Prostate gland (tissue), 2 donors: ENCODE results near the gene ADAMTS2.

ENCODE experiments used
- POLR2A ChIP-seq: fragments of 450-650 bp; IDR thresholded peaks from one replicate; pipeline ENCODE4 v1.6.1; 2016; ENCODE audit warnings: antibody characterized with exemption, mild to moderate bottlenecking
- POLR2AphosphoS5 ChIP-seq: sonication (generic); formaldehyde crosslinking; IDR thresholded peaks from one replicate; pipeline ENCODE4 v1.6.1; 2017; ENCODE audit warnings: antibody characterized with exemption
- TF ChIP-seq, protein P1 (sequence below), 4 experiments: fragments of 200-600 bp in 2 of 4; fragments of 450-650 bp in 2 of 4; sonication (generic) in 2 of 4; IDR thresholded peaks; 1 replicate in 3 of 4; 2 replicates in 1 of 4; pipeline ENCODE4 v1.5.1; 2016 to 2019; ENCODE audit warnings: antibody characterized with exemption in 4 of 4, mild to moderate bottlenecking in 2 of 4, moderate library complexity in 2 of 4

DNA sequence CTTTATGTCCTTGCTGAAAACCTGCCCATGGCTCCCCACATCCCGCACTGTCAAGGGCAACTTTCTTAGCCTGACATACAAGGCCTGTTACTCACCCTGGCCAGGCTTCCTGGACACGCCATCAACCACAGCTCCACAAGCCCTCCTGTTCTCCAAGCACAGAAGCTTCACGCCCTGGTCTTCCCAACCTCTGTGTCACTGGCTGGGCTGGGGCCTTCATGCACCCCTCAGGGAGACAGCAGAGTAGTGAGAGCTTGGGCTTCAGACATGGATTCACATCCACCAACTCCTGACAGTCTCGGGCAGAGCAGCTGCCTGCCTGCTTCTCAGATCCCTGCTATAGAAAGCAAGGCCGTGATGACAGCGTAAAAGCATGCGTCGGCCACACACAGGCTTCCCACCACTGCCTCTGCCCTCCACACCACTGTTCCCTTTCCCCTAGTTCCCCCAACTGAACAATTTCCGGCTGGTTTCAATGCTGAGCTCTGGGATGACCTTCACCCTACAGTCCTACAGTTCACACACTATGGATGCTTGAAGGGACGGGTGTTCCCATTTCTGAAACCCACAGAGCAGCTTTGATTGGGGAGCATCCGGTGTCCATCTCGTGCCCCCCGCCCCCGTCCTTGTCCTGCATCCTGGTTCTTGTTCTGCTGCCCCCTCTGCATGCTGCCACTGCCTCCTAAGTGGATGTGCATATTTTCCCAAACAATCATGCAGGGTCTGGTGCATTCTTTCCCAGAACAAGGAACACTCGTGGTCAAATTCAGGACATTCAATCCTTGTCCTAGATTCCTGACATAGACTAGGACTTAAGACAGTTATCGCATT lies 33.4 kb upstream of the ADAMTS2 start:
- TF ChIP-seq POLR2AphosphoS5 (no peak), POLR2A (no peak)
- TF ChIP-seq, protein P1, sequence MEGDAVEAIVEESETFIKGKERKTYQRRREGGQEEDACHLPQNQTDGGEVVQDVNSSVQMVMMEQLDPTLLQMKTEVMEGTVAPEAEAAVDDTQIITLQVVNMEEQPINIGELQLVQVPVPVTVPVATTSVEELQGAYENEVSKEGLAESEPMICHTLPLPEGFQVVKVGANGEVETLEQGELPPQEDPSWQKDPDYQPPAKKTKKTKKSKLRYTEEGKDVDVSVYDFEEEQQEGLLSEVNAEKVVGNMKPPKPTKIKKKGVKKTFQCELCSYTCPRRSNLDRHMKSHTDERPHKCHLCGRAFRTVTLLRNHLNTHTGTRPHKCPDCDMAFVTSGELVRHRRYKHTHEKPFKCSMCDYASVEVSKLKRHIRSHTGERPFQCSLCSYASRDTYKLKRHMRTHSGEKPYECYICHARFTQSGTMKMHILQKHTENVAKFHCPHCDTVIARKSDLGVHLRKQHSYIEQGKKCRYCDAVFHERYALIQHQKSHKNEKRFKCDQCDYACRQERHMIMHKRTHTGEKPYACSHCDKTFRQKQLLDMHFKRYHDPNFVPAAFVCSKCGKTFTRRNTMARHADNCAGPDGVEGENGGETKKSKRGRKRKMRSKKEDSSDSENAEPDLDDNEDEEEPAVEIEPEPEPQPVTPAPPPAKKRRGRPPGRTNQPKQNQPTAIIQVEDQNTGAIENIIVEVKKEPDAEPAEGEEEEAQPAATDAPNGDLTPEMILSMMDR (IDR thresholded peaks at IDR 0.05): no peak
